Activated CD4-positive, CD25-positive, alpha-beta regulatory T cell treated with anti-CD3 and anti-CD28 coated beads, Interleukin-2, amount 50 U/mL, for 24 hours (primary cell): Measurements from ENCODE around the gene RNF128.
"Not testable (repeated sequence)": the region's sequence is repeated elsewhere in the genome, so short reads cannot be mapped to it uniquely, and the experiment has no call there.

ENCODE experiments used
- ATAC-seq, 2 donors: fragments of 150-1000 bp; cut with Tn5 transposase; one replicate each; pipeline ENCODE4 v1.10.0; 2021; ENCODE audit warnings: mild to moderate bottlenecking in 1 of 2, moderate library complexity in 1 of 2

Gene RNF128

DNA sequence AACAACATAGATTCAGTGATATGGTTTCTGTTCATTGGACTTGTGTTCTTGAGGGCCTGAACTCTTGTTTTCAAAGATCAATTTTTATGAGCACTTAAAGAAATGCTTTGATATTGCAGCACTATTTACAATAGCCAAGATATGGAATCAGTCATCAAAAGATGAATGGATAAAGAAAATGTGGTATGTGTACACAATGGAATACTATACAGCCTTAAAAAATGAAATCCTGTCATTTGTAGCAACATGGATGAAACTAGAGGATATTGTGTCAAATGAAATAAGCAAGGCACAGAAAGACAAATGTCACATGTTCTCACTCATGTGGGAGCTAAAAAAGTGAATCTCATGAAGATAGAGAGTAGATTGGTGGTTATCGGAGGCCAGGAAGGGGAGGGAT is 21.9 kb downstream of the RNF128 start:
- ATAC-seq: no peak

DNA sequence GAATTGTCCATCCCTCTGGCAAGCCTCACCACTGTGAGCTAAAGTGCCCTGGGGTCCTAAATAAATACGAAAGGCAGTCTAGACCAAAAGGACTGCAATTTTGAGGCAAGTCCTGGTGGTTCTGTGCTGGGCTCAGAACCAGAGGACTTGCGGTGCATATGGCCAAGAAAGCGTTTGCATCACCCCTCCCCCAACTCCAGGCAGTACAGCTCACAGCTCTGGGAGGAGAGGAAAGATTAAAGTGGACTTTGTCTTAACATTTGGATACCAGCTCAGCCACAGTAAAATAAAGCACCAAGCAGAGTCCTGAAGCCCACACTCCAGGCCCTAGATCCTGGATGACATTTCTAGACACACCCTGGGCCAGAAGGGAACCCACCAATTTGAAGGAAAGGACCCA is 24.9 kb downstream of the RNF128 start:
- ATAC-seq: no peak

DNA sequence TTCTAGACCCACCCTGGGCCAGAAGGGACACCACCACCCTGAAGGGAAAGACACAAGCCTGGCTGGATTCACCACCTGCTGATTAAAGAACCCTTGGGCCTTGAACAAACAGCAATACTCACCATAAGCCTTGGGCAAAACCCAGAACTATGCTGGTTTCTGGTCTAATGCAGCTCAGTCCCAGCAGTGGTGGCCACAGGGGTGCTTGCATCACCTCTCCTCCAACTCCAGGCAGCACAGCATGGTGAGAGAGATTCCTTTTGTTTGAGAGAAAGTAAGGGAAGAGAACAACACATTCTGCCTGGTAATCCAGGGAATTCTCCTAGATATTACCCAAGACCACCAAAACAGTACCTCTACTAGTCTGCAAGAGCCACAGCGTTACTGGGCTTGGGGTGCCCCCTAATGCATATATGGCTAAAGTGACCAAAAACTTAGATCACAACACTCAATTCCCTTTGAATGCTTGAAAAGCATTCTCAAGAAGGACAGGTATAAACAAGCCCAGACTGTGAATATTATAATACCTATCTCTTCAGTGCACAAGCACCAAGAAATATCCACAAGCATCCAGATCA is 25.7 kb downstream of the RNF128 start:
- ATAC-seq: no peak

DNA sequence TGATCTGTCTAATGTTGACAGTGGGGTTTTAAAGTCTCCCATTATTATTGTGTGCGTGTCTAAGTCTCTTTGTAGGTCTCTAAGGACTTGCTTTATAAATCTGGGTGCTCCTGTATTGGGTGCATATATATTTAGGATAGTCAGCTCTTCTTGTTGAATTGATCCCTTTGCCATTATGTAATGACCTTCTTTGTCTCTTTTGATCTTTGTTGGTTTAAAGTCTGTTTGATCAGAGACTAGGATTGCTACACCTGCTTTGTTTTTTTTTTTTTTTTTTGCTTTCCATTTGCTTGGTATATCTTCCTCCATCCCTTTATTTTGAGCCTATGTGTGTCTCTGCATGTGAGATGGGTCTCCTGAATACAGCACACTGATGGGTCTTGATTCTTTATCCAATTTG is 42.8 kb downstream of the RNF128 start:
- ATAC-seq: not testable (repeated sequence)

GRCh38 chrX:106774981-106775380 is 48.5 kb downstream of the RNF128 start:
- ATAC-seq: no peak

- no peak for ATAC-seq
These were observed 53.8 kb downstream of the RNF128 start for GRCh38 chrX:106780264-106780663.

DNA sequence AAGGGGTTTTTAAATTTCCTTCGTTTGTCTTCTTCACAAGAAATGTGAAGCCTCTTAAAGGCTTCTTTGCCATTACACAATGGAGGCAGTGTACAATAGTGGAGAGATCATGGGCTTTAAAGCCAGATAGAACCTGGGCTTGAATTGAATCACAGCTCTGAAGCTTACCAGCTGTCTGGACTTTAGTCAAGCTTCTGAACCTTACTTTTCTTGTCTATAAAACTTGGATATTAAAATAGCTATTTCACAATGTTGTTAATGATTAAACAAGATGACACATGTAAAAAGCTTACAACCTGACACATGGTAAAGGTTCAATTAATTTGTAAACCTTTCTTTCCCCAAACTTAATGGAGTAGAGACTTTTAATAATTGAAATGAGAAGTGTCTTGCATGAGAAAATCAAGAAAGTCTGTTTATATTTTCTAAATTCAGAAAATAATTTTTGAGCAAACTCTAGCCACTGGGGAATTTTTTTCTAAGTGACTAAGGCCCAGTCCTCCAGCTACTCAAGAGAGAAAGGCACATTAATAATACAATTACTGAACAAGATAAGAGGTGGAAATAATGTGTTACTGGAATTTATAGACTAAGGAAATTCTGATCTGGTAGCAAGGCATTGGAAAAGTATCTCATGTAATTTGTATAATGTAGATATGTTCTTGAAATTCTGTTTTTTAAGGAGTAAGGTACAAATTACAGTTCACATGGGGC is 54.3 kb downstream of the RNF128 start:
- ATAC-seq: no peak

- no peak for ATAC-seq
These were observed 57.2 kb downstream of the RNF128 start for GRCh38 chrX:106783716-106784115.

DNA sequence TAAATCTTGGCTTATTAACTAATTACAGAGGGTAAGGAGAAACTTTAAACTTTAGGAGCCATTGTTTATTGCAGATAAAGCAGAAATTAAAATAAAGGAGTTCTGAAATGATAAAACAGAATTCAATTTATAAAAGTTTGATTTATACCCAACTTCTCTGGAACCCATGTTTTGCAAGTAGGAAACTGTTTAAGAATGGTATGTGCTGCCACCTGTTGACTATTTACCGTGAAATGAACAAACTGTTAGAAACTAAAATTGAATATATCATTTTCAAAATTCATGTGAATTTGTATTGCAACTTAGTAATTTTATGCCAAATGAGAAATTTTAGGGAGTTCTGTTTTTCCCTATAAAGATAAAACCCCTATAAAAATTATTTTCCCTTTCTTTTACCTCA is 65.0 kb downstream of the RNF128 start:
- ATAC-seq: no peak

DNA sequence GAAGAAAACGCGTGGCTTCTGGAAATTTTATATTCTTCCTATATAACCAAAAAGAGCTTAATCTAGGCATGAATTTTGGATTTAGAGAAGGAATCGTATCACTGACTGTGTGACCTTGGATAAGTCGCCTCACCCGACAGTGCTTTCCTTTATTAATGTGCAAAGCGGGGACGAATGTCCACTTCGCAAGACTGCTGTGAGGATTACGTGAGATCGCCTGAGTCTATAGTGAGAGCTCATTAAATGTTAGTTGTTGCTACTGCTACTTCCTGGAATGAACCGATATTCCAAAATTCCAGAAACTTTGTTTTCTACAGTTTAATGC is 75.5 kb downstream of the RNF128 start:
- ATAC-seq: no peak

DNA sequence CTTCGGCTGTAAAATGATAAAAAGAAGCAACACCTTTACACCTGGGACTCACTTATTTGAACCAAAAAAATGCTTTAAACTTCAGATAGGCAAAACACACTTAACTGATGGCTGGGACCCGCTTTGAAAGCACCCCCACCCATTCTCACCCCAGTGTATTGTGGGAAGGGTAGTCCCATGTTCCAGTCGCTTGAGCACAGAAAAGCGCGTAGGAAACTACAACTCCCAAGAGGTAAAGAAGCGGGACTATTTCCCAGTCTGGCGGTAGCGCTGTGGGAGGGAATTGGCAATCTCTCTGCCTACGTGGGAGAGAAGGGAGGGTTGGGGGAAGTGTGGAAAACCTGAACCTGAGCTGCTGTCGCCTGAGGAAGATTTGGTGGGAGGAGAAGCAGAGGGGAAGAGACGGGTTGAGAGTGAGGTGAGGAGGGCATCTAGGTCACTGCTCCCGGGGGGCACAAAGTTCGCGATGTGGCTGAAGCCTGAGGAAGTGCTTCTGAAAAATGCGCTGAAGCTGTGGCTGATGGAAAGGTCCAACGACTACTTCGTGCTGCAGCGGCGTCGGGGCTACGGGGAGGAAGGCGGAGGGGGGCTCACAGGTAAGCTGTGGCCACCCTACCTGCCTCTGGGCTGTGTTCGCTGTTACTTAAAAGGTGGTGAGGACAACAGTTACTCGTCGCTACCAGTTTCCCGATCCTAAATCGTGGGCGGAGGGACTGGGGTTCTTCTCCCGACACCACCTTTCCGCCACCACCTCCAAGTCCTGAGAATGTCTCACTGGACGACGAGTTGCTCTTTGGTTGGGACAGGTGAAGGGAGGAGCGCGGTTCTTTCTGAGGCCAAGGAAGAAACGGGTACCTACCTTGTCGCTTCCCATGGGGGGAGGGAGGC is 76.1 kb downstream of the RNF128 start, which contains the start of gene TBC1D8B:
Gene TBC1D8B (plus strand): TSS at position 286 of the 888 bp plus-strand sequence. CDS start 181 bp downstream, at position 467.
- peak; percentile 64 for ATAC-seq

GRCh38 chrX:106811131-106811910 is 84.8 kb downstream of the RNF128 start:
- no peak for ATAC-seq

DNA sequence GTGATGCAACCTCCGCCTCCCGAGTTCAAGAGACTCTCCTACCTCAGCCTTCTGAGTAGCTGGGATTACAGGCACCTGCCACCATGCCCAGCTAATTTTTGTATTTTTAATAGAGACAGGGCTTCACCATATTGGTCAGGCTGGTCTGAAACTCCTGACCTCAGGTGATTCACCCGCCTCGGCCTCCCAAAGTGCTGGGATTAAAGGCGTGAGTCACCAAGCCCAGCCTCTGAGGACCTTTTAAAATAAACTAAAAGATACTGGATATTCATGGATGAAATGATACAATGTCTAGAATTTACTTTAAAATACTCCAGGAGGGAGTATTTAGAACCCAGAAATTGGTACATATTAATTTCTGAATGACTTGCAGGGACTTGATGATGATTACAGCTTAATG is 86.4 kb downstream of the RNF128 start:
- not testable (repeated sequence) for ATAC-seq

DNA sequence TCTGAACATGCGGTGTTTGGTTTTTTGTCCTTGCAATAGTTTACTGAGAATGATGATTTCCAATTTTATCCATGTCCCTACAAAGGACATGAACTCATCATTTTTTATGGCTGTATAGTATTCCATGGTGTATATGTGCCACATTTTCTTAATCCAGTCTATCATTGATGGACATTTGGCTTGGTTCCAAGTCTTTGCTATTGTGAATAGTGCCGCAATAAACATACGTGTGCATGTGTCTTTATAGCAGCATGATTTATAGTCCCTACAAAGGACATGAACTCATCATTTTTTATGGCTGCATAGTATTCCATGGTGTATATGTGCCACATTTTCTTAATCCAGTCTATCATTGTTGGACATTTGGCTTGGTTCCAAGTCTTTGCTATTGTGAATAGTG is 87.6 kb downstream of the RNF128 start:
- ATAC-seq: not testable (repeated sequence)
